GM12878 (cell line): ENCODE results near the gene FGD6. TPM values are rescaled to one million over a fixed set of nuclear protein-coding genes. Genes with fewer than 3 reads are reported as not detected.

Experiments used
- ATAC-seq: fragments of 200-7000 bp; cut with Tn5 transposase; 3 replicates; pipeline ENCODE4 v1.9.1; 2020; ENCODE audit warnings: mild to moderate bottlenecking, moderate library complexity
- BruUV-seq: library from RNA; stranded (reverse); fragments of 400-500 nt; replicated peaks from 2 replicates; lab custom pipeline; 2021; lab: Mats Ljungman, UMichigan
- CTCF ChIA-PET: fragments of 300-600 bp; sonication (Branson Sonifier 250); formaldehyde crosslinking; extraction: SDS; loops from one replicate; lab custom pipeline; 2021; ENCODE audit warnings: inconsistent platforms; lab: Yijun Ruan, JAX
- POLR2A ChIA-PET: fragments of 350-600 bp; formaldehyde crosslinking; extraction: SDS; loops from one replicate; lab custom pipeline; 2021; ENCODE audit warnings: inconsistent platforms; lab: Charles Lee
- RAD21 ChIA-PET: fragments of 300-600 bp; sonication (Branson Sonifier 250); formaldehyde crosslinking; loops from one replicate; lab custom pipeline; 2023; ENCODE audit warnings: antibody characterized with exemption; ENCODE audit not compliant: unreplicated experiment; lab: Charles Lee
- SMC1A ChIA-PET: fragments of 300-600 bp; sonication (Branson Sonifier 250); formaldehyde crosslinking; loops from one replicate; lab custom pipeline; 2023; ENCODE audit not compliant: unreplicated experiment, uncharacterized antibody; lab: Charles Lee
- DNase-seq: peaks from one replicate; pipeline ENCODE4 v3.0.0-alpha.2; 2011; ENCODE audit warnings: low read depth, low spot score
- FAIRE-seq: peaks from 3 replicates; lab custom pipeline; 2011; peaks lifted over from hg19 to GRCh38; lab: Jason Lieb, UNC
- H2AFZ ChIP-seq: 2 replicates; pipeline ENCODE4 v1.6.0; 2011; ENCODE audit warnings: low read depth, low read length, control low read depth; ENCODE audit not compliant: control insufficient read depth
- H3K27ac ChIP-seq: 2 replicates; pipeline ENCODE4 v1.5.1; 2011; ENCODE audit warnings: control low read depth; ENCODE audit not compliant: control insufficient read depth, insufficient read depth
- H3K27me3 ChIP-seq, 2 experiments: replicated peaks in 1 of 2; 2 replicates each; pipeline versions ENCODE4 v1.6.0 to v1.6.1; 2011; ENCODE audit warnings: low read length in 1 of 2; ENCODE audit not compliant: control insufficient read depth in 2 of 2, insufficient read depth in 2 of 2
- H3K36me3 ChIP-seq, 2 experiments: 2 replicates each; pipeline ENCODE4 v1.5.1; 2011; ENCODE audit warnings: low read length in 1 of 2; ENCODE audit not compliant: control insufficient read depth in 2 of 2, insufficient read depth in 2 of 2
- H3K4me1 ChIP-seq: 2 replicates; pipeline ENCODE4 v1.6.1; 2011; ENCODE audit warnings: mild to moderate bottlenecking, low read length, moderate library complexity, mixed read lengths; ENCODE audit not compliant: control insufficient read depth, insufficient read depth
- H3K4me2 ChIP-seq: 2 replicates; pipeline ENCODE4 v1.6.0; 2011; ENCODE audit warnings: control low read depth; ENCODE audit not compliant: control insufficient read depth, insufficient read depth
- H3K4me3 ChIP-seq: fragments of 200-600 bp; sonication (generic); 2 replicates; pipeline ENCODE4 v1.5.1; 2016
- H3K79me2 ChIP-seq: 2 replicates; pipeline ENCODE4 v1.6.0; 2011; ENCODE audit warnings: low read length; ENCODE audit not compliant: control insufficient read depth, insufficient read depth
- H3K9ac ChIP-seq: 2 replicates; pipeline ENCODE4 v1.8.0; 2011; ENCODE audit warnings: low read length, control low read depth, mixed read lengths; ENCODE audit not compliant: control insufficient read depth, insufficient read depth
- H3K9me3 ChIP-seq: replicated peaks from 3 replicates; pipeline ENCODE4 v1.5.1; 2011; ENCODE audit warnings: mild to moderate bottlenecking, low read length; ENCODE audit not compliant: control insufficient read depth, insufficient read depth
- H4K20me1 ChIP-seq: 2 replicates; pipeline ENCODE4 v1.6.0; 2011; ENCODE audit not compliant: control insufficient read depth, insufficient read depth
- BACH1 ChIP-seq: fragments of 450-650 bp; IDR thresholded peaks from 2 replicates; pipeline ENCODE4 v1.6.1; 2017; ENCODE audit warnings: mild to moderate bottlenecking, borderline replicate concordance
- CEBPZ ChIP-seq: fragments of 150-350 bp; IDR thresholded peaks from 2 replicates; pipeline ENCODE4 v1.6.1; 2016; ENCODE audit warnings: low read depth, low read length
- IKZF1 ChIP-seq: fragments of 450-650 bp; conservative IDR thresholded peaks from 2 replicates; pipeline ENCODE4 v1.6.1; 2017; ENCODE audit warnings: antibody characterized with exemption, mild to moderate bottlenecking
- JUNB ChIP-seq: IDR thresholded peaks from 2 replicates; pipeline ENCODE4 v1.6.1; 2016; ENCODE audit warnings: antibody characterized with exemption, mild to moderate bottlenecking
- KLF5 ChIP-seq: fragments of 450-650 bp; IDR thresholded peaks from 2 replicates; pipeline ENCODE4 v1.6.1; 2014; ENCODE audit warnings: mild to moderate bottlenecking; ENCODE audit not compliant: partially characterized antibody
- MYB ChIP-seq: fragments of 150-350 bp; IDR thresholded peaks from 2 replicates; pipeline ENCODE4 v1.6.1; 2014; ENCODE audit warnings: mild to moderate bottlenecking, low read depth, low read length, borderline replicate concordance
- NFYB ChIP-seq: IDR thresholded peaks from 2 replicates; pipeline ENCODE4 v1.6.1; 2011; ENCODE audit warnings: low read depth, mild to moderate bottlenecking, low read length, improper control_type of control experiment, moderate library complexity; ENCODE audit not compliant: insufficient read depth
- NKRF ChIP-seq: fragments of 450-650 bp; conservative IDR thresholded peaks from 2 replicates; pipeline ENCODE4 v1.6.1; 2017; ENCODE audit warnings: mild to moderate bottlenecking, moderate library complexity
- NRF1 ChIP-seq: conservative IDR thresholded peaks from 2 replicates; pipeline ENCODE4 v1.6.1; 2011; ENCODE audit warnings: mild to moderate bottlenecking, low read depth, low read length, improper control_type of control experiment
- POLR2AphosphoS5 ChIP-seq: IDR thresholded peaks from 2 replicates; pipeline ENCODE4 v1.6.1; 2011; ENCODE audit warnings: mild to moderate bottlenecking, low read length, inconsistent platforms
- SP1 ChIP-seq: IDR thresholded peaks from one replicate; pipeline ENCODE4 v1.6.1; 2011; ENCODE audit warnings: low read depth, low read length
- SREBF2 ChIP-seq: IDR thresholded peaks from 2 replicates; pipeline ENCODE4 v1.6.1; 2012; ENCODE audit warnings: mild to moderate bottlenecking, low read length
- STAT3 ChIP-seq: IDR thresholded peaks from 2 replicates; pipeline ENCODE4 v1.6.1; 2011; ENCODE audit warnings: low read depth, low read length, improper control_type of control experiment
- ZBTB11 ChIP-seq: fragments of 450-650 bp; formaldehyde crosslinking; IDR thresholded peaks from 2 replicates; pipeline ENCODE4 v1.5.0; 2022; ENCODE audit warnings: mild to moderate bottlenecking, missing genetic modification characterization
- WGBS: methylation state at CpG from one replicate; pipeline ENCODE4 v1.1.6; 2016; ENCODE audit warnings: low lambda C conversion rate; ENCODE audit not compliant: insufficient replicate concordance, insufficient coverage; ENCODE audit errors: missing lambda C conversion rate; 5-methylcytosine and 5-hydroxymethylcytosine counted together
- in situ Hi-C: fragments of 300-500 bp; cut with MboI; formaldehyde crosslinking; loops from 9 replicates; pipeline ENCODE4 v1.14.3; 2018; ENCODE audit warnings: mixed read lengths
- intact Hi-C: fragments of 100-400 bp; cut with micrococcal nuclease; formaldehyde crosslinking; loops from one replicate; pipeline ENCODE4 v1.14.2; 2022; ENCODE audit not compliant: unreplicated experiment
- polyA plus RNA-seq, 11 experiments: library from polyadenylated mRNA; depleted of rRNA in 4 of 11; unstranded in 6 of 11; stranded (reverse) in 5 of 11; fragments of >200 nt; fragmentation: Nextera tagmentation in 4 of 11; fragmentation: Illumina TruSeq in 1 of 11; extraction: Ambion mirVana in 4 of 11; extraction: Trizol in 1 of 11; gene quantifications; 1 replicate in 1 of 11; 2 replicates in 10 of 11; pipeline versions ENCODE4 v1.2.1 to v1.2.3, GENCODE V29; 2011 to 2016; ENCODE audit warnings: inconsistent platforms in 2 of 11, missing spikeins in 2 of 11, low read depth in 1 of 11
- total RNA-seq, 4 experiments: library from RNA; depleted of rRNA in 3 of 4; stranded (reverse); fragments of >200 nt in 3 of 4; fragmentation: Illumina TruSeq in 1 of 4; extraction: Trizol in 1 of 4; gene quantifications; 2 replicates each; pipeline versions ENCODE4 v1.2.1 to v1.2.3, GENCODE V29; 2013 to 2021

The FGD6 gene
- total and polyA plus RNA-seq, 10 of the 15 experiments (the other 5 are each of a cell fraction or from before 2014, with no cell fraction given) = 2.4 to 15.5 (median 8.9) TPM

- TF ChIP-seq NRF1 = no peak
- TF ChIP-seq CEBPZ = no peak
- TF ChIP-seq SP1 = no peak
- no peak for TF ChIP-seq JUNB
- TF ChIP-seq NFYB = no peak
Measured at GRCh38 chr12:95239216-95239615, 21.9 kb upstream of the FGD6 start (continued).

GRCh38 chr12:95238150-95238549 lies 20.9 kb upstream of the FGD6 start:
- RAD21 ChIA-PET = no interaction called here
- no peak for ATAC-seq

More at GRCh38 chr12:95238150-95238549, 20.9 kb upstream of the FGD6 start:
- FAIRE-seq (no peak), DNase-seq (no peak)
- intact Hi-C loops = no loop called here
- ChIA-PET POLR2A (no interaction called here), SMC1A (no interaction called here), CTCF (no interaction called here)
- H3K27me3 ChIP-seq = no peaks in the 10 kb centered on the region
- H3K4me1 ChIP-seq = no peaks in the 10 kb centered on the region
- no peak overlapping the region for H3K9ac ChIP-seq
- H4K20me1 ChIP-seq = no peaks in the 10 kb centered on the region
- H2AFZ ChIP-seq = no peak overlapping the region
- no TSS peak for BruUV-seq
- H3K4me3 ChIP-seq = no peak overlapping the region
- H3K9me3 ChIP-seq = no peaks in the 10 kb centered on the region
- WGBS = 85% methylated on average over 1 of the region's 1 CpG
- no peak overlapping the region for H3K4me2 ChIP-seq
- in situ Hi-C loops = no loop called here
- peaks cover 0 to 7% of the 10 kb centered on the region in 2 experiments; a peak in 2 of 4 replicates for H3K36me3 ChIP-seq
- peaks cover 35% of the 10 kb centered on the region for H3K79me2 ChIP-seq
- TF ChIP-seq MYB (no peak), BACH1 (no peak), STAT3 (no peak), POLR2AphosphoS5 (no peak), SREBF2 (no peak), ZBTB11 (no peak), NKRF (no peak), IKZF1 (no peak), KLF5 (no peak)
- no peak overlapping the region for H3K27ac ChIP-seq
